ENCODE results near the gene EEA1.

Gene EEA1

DNA sequence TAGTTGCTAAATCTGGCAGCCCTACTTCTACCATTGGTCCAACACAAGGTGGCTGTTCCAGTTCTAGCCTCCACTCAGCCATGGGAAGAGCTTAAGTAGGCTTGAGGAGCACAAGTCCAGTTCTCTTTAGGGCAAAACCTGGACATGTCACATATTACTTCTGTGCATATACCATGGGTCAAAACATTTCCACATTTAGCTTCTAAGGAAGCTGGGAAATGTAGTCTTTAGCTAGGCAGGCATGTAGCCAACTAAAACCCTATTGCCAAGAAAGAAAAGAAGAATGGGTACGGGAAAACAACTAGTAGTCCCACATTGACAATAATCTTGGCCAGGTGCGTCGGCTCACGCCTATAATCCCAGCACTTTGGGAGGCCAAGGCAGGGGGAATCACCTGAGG, 20.9 kb upstream of the EEA1 start:
- Mint-ChIP-seq H3K36me3 (ENCODE audit: insufficient read depth) (peaks cover 5% of the 10 kb centered on the region), H3K9me3 (no peaks in the 10 kb centered on the region), H3K27ac (no peak overlapping the region)

DNA sequence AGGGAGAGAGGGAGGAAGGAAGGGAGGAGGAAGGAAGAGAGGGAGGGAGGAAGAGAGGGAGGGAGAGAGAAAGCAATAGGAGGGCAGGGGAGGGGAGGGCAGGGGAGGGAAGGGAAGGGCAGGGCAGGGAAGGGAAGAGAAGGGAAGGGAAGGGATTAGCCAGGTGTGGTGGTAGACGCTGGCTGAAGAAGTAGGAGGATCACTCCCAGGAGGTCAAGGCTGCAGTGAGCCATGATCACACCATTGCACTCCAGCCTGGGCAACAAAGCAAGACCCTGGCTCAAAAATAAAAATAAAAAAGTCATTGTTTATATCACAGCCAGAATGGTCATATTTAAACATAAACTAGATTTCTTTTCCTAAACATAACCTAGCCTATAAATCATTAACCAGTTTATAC, 20.4 kb upstream of the EEA1 start:
- no peak overlapping the region for H3K27ac Mint-ChIP-seq
- no peaks in the 10 kb centered on the region for H3K9me3 Mint-ChIP-seq
- H3K36me3 Mint-ChIP-seq (ENCODE audit: insufficient read depth): peaks cover 5% of the 10 kb centered on the region
- H3K4me1 Mint-ChIP-seq (ENCODE audit: low read depth in 2 of 2): no peaks in the 10 kb centered on the region
- H3K27me3 Mint-ChIP-seq: peaks cover 9 to 23% of the 10 kb centered on the region in 2 donors
- ATAC-seq (replicated peaks): no peak
- DNase-seq: no peak
- no peak overlapping the region for H3K4me3 Mint-ChIP-seq

More for the DNA sequence above, 20.9 kb upstream of the EEA1 start:
- H3K27me3 Mint-ChIP-seq: peaks cover 9 to 23% of the 10 kb centered on the region in 2 donors
- no peak for DNase-seq
- H3K4me1 Mint-ChIP-seq (ENCODE audit: low read depth in 2 of 2): no peaks in the 10 kb centered on the region
- ATAC-seq (replicated peaks): no peak
- H3K4me3 Mint-ChIP-seq: no peak overlapping the region

DNA sequence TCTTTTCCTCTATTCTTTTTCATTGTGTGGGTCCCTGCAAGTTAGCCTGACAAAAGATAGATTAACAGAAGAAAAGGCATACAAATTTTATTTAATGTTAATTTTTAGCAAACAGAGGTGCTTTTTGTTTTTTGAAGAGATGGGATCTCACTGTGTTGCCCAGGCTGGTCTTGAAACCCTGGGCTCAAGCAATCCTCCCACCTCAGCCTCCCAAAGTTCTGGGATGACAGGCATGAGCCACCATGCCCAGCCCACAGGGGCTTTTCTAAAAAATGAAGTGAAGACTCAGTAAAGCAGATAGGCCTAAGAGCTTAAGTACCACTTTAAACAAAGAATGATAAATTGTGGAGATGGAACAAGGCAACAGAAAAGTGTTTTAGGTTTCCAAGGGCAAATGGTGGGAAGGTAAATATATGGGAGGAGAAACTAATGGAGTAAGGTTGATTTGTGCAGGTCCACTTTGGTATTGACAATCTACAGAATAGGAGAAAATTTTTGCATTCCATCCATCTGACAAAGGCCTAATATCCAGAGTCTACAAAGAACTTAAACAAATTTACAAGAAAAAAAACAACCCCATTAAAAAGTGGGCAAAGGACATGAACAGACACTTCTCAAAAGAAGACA, 18.6 kb upstream of the EEA1 start:
- Mint-ChIP-seq H3K4me3 (no peak overlapping the region), H3K4me1 (ENCODE audit: low read depth in 2 of 2) (no peaks in the 10 kb centered on the region), H3K27ac (no peak overlapping the region), H3K9me3 (no peaks in the 10 kb centered on the region), H3K36me3 (ENCODE audit: insufficient read depth) (peaks cover 5% of the 10 kb centered on the region), H3K27me3 (peaks cover 9 to 23% of the 10 kb centered on the region in 2 donors)
- DNase-seq (no peak), ATAC-seq (replicated peaks) (no peak)

DNA sequence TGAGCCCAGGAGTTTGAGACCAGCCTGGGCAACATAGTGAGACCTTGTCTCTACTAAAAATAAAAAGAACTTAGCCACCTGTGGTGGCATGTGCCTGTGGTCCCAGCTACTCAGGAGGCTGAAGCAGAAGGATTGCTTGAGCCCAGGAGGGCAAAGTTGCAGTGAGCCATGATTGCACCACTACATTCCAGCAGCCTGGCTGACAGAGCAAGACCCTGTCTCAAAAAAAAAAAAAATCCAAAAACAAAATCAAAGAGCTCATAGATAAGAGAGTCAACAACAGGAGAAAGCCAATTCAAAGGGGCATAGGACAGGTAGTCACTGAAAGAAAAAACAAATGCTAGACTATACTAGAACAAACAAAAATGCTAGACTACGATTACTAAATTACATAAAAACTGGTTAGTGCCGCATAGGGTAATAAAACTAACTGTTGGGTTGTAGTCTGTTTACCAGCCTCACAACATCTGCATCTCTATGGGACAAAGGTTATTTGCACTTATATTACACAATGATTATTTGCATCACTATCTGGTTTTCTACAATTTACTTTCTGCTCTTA, 16.6 kb upstream of the EEA1 start:
- no peaks in the 10 kb centered on the region for H3K9me3 Mint-ChIP-seq
- H3K36me3 Mint-ChIP-seq (ENCODE audit: insufficient read depth): peaks cover 3% of the 10 kb centered on the region
- ATAC-seq (replicated peaks): no peak
- H3K4me1 Mint-ChIP-seq (ENCODE audit: low read depth in 2 of 2): no peaks in the 10 kb centered on the region
- no peak for DNase-seq
- H3K27me3 Mint-ChIP-seq: peaks cover 9 to 23% of the 10 kb centered on the region in 2 donors
- no peak overlapping the region for H3K27ac Mint-ChIP-seq
- H3K4me3 Mint-ChIP-seq: no peak overlapping the region

DNA sequence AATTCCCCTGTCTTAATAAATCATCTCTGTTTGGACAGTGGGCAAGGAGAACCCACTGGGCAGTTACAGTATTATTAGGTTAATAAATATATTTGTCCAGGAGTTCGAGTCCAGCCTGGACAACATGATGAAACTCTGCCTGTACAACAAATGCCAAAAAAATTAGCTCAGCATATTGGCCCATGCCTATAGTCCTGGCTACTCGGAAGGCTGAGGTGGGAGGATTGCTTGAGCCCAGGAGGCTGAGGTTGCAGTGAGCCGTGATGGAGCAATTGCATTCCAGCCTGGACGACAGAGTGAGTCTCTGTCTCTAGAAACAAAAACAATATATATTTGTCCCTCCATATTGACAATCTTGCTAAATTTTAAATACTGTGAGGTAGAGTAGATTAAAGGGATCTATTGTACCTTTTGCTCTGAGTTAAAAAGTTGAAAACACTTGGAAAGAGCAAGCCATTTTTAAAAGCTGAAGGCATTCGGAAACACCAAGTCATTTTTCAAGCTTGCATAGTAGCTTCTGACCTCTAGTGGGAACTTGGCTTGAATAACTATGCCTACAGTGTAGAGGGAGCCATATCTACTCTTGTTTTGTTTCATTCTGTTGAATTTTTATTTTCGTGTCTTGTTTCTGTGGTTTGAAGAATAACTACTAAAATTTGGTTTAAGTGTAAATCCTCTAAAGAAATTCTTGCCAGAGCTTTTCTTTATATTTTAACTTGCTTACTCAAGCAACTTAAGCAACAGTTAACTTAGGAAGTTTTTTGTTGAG, 14.6 kb upstream of the EEA1 start:
- Mint-ChIP-seq H3K9me3 (no peaks in the 10 kb centered on the region), H3K27me3 (peaks cover 0 to 13% of the 10 kb centered on the region in 2 donors), H3K27ac (no peak overlapping the region), H3K36me3 (ENCODE audit: insufficient read depth) (peaks cover 3% of the 10 kb centered on the region), H3K4me3 (no peak overlapping the region), H3K4me1 (ENCODE audit: low read depth in 2 of 2) (no peaks in the 10 kb centered on the region)
- ATAC-seq (replicated peaks) (no peak), DNase-seq (no peak)

DNA sequence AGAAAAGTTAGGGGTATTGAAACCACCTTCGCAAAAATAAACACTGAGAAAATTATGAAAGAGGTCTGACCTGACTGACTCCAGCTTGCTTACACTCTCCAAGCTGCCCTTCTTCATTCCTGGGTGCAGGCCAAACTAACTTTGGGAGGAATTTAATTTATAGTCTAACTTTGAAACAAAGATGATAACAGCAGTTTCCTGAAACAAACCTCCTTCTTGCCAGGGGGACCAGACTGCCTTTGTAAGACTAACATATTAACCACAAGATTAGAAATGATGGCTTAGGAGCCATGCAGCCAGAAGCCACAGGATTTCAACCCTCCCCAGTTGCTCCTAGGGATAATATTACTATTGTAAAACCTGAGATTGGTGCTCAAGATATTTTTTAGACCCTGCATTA, 13.8 kb upstream of the EEA1 start:
- DNase-seq: no peak
- H3K9me3 Mint-ChIP-seq: no peaks in the 10 kb centered on the region
- no peak overlapping the region for H3K4me3 Mint-ChIP-seq
- peaks cover 0 to 11% of the 10 kb centered on the region in 2 donors for H3K27me3 Mint-ChIP-seq
- peaks cover 3% of the 10 kb centered on the region for H3K36me3 Mint-ChIP-seq (ENCODE audit: insufficient read depth)
- H3K27ac Mint-ChIP-seq: no peak overlapping the region
- H3K4me1 Mint-ChIP-seq (ENCODE audit: low read depth in 2 of 2): no peaks in the 10 kb centered on the region
- ATAC-seq (replicated peaks): no peak

DNA sequence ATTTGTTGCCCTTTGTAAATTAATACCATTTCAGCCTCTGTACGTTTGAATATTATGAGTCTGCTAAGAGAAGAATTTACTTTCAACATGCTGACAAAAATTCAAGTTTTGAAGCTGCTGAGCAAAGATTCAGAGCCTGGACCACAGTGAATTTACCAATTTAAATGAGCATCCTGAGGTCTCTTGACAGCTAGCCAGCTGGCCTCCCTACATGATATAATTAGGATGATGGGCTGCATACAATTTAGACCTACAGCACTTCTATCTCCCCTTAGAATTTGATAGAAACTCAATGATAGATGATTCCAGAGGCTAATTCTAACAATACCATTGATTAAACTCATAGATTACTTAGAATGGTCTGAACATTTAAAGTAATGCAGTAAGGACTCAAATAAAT, 10.0 kb upstream of the EEA1 start:
- Mint-ChIP-seq H3K27me3 (no peaks in the 10 kb centered on the region), H3K27ac (no peak overlapping the region), H3K36me3 (ENCODE audit: insufficient read depth) (no peaks in the 10 kb centered on the region), H3K4me1 (ENCODE audit: low read depth in 2 of 2) (no peaks in the 10 kb centered on the region), H3K4me3 (no peak overlapping the region), H3K9me3 (no peaks in the 10 kb centered on the region)
- no peak for ATAC-seq (replicated peaks)
- no peak for DNase-seq

DNA sequence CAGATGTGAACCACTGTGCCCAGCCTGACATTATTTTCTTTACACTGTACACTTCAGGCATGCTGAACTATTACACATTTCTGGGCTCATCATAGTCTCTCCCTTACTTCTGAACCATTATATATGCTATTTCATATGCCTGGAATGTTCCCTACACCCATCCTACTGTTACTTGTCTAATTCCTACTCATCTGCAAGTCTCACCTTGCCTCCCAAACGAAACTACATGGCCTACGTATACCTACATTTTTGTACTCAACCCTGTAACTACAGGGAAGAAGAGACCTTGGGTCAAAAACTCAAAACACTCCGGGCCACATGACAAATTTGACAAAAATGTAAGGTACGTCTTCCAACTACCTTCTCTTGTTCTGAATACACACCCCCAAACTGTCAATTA, 9.5 kb upstream of the EEA1 start:
- DNase-seq: no peak
- Mint-ChIP-seq H3K27ac (no peak overlapping the region), H3K9me3 (no peaks in the 10 kb centered on the region), H3K27me3 (no peaks in the 10 kb centered on the region), H3K4me3 (no peak overlapping the region), H3K4me1 (ENCODE audit: low read depth in 2 of 2) (no peaks in the 10 kb centered on the region), H3K36me3 (ENCODE audit: insufficient read depth) (no peaks in the 10 kb centered on the region)
- ATAC-seq (replicated peaks): no peak

DNA sequence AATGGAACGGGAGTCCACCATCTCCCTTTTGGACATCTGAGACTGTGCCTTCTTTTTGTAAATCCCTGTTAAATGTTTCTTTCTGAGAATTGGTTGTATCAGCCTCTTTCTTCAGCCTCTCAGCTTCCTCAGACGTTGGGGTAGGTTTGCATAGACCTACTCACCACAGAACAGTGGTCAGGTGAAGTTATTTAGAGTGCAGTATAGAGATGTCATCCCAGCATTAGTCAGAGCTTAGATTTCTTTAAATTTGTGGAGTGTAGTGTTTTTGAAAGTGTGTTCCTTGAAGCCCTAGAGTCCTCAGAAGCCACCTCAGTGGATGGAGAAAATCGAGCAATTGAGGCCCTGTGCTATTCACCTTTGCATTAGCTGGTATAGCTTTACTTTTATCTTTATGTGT, 8.9 kb upstream of the EEA1 start:
- Mint-ChIP-seq H3K36me3 (ENCODE audit: insufficient read depth) (no peaks in the 10 kb centered on the region), H3K27ac (no peak overlapping the region)

DNA sequence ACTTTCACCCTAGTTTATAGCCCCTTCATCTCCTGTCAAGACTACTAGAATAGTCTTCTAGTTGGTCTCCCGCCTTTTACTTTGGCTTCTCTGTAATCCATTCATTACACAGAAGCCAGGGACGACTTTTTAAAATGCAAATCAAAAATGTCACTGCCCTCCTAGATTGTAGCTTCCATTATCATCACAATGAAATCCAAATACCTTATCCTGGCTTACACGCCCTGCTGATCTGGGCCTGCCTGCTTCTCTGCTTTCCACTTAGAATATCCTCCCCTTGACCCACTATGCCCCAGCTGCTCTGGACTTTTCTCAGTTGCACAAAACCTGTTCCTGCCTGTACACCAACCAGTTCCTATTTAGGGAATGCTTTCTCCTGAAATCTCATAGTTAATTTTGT, 4.5 kb upstream of the EEA1 start:
- H3K27me3 Mint-ChIP-seq: no peaks in the 10 kb centered on the region
- peaks cover 2 to 6% of the 10 kb centered on the region in 2 donors for H3K4me1 Mint-ChIP-seq (ENCODE audit: low read depth in 2 of 2)
- peaks cover 5% of the 10 kb centered on the region for H3K36me3 Mint-ChIP-seq (ENCODE audit: insufficient read depth)
- H3K27ac Mint-ChIP-seq: no peak overlapping the region
- H3K4me3 Mint-ChIP-seq: no peak overlapping the region
- DNase-seq (no peak), ATAC-seq (replicated peaks) (no peak)
- H3K9me3 Mint-ChIP-seq: no peaks in the 10 kb centered on the region

More for the DNA sequence above, 8.9 kb upstream of the EEA1 start:
- Mint-ChIP-seq H3K9me3 (no peaks in the 10 kb centered on the region), H3K4me3 (no peak overlapping the region), H3K4me1 (ENCODE audit: low read depth in 2 of 2) (no peaks in the 10 kb centered on the region), H3K27me3 (no peaks in the 10 kb centered on the region)
- DNase-seq: no peak
- no peak for ATAC-seq (replicated peaks)

DNA sequence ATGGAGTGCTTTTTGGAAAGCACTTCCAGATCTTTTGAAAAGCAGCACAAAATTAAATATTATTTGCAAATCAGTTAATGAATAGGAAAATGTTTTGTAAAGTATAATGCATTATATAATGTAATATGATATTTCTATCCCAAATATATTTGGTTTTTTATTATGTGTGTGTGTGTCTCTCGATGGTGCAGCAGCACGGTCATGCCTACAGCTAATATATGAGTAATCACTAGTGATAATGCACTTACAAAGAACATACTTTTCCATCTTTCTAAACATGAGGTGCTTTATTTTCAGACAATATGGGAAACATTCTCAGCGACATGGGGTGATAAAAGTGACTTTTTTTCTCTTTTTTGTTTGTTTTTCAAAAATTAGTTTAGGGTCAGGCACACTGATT, 1.3 kb upstream of the EEA1 start:
- no peak for DNase-seq
- Mint-ChIP-seq H3K9me3 (no peaks in the 10 kb centered on the region), H3K36me3 (ENCODE audit: insufficient read depth) (peaks cover 9% of the 10 kb centered on the region), H3K27me3 (no peaks in the 10 kb centered on the region), H3K27ac (no peak overlapping the region), H3K4me1 (ENCODE audit: low read depth in 2 of 2) (peaks cover 18 to 23% of the 10 kb centered on the region in 2 donors), H3K4me3 (peak overlapping the region in 1 of 2 donors; percentile 83)
- no peak for ATAC-seq (replicated peaks)

DNA sequence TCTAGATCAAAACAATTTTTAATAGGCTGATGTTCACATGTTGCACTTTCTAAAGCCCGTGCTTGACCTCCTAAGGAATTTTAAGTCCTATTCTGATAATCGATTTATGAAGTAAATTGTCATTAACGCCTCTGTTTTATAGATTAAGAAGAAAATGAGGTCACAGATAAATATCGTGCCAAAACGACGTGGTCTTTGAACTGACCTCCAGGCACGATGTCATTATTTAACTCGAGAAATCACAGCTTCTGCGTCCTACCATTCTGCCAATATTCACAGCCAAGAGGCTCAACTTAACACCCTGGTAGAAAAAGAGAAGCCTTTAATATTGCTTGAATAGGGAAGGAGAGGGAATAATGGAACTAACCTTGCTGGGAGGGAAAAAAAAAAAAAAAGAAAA, 888 bp upstream of the EEA1 start:
- H3K9me3 Mint-ChIP-seq: no peaks in the 10 kb centered on the region
- peaks cover 20 to 24% of the 10 kb centered on the region in 2 donors for H3K4me1 Mint-ChIP-seq (ENCODE audit: low read depth in 2 of 2)
- H3K36me3 Mint-ChIP-seq (ENCODE audit: insufficient read depth): peaks cover 9% of the 10 kb centered on the region
- peak overlapping the region; percentile 94 to 95 for H3K27ac Mint-ChIP-seq
- peak overlapping the region; percentile 83 to 84 for H3K4me3 Mint-ChIP-seq
- no peaks in the 10 kb centered on the region for H3K27me3 Mint-ChIP-seq
- ATAC-seq (replicated peaks) (no peak), DNase-seq (no peak)

DNA sequence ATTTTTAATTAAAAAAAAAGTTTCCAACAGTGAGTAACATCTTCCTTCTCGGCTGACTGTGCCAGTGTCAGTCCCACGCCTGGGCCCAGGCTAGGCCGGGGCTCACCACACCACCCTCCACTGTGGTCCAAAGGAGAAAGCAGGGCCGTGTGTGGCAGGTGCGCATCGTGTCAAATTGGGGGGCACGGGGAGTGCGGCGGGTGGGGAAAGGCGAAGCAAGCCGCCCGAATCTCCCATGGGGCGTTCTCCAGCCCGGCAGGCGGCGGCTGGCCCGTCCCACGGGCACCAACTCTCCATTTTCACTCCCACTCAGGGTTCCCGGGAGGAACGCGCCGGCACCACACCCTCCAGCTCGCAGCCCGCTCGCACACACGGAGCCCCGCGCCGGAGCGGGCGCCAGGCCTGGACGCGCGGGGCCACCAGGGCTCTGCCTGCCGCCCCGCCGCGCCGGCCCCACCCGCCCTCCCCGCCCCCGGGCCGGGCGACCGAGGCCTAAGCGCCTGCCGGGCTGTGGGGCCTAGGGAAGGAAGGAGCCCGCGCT, 604 bp downstream of the EEA1 start:
- peak; percentile 10 for ATAC-seq (replicated peaks)
- Mint-ChIP-seq H3K9me3 (no peaks in the 10 kb centered on the region), H3K36me3 (ENCODE audit: insufficient read depth) (peaks cover 13% of the 10 kb centered on the region), H3K27me3 (no peaks in the 10 kb centered on the region), H3K27ac (peak overlapping the region; percentile 94 to 95), H3K4me1 (ENCODE audit: low read depth in 2 of 2) (peaks cover 20 to 31% of the 10 kb centered on the region in 2 donors), H3K4me3 (peak overlapping the region; percentile 83 to 84)
- DNase-seq: peak; percentile 21 to 30 (median 22)

Measured in effector memory CD8-positive, alpha-beta T cell (primary cell).